Adrenal gland (tissue), 12 donors: ENCODE data around the gene UBAC1. TPM values are rescaled to one million over a fixed set of nuclear protein-coding genes. Genes with fewer than 3 reads are reported as not detected.

ENCODE experiments used
- DNase-seq, 7 donors: peaks; one replicate each; pipeline ENCODE4 v3.0.0-alpha.2; 2019 to 2020
- H3K27ac ChIP-seq, 5 donors: fragments of 200-600 bp; sonication (generic) in 4 of 5; 1 replicate in 3 of 5; 2 replicates in 2 of 5; pipeline versions ENCODE4 v1.5.1 to v1.8.0; 2016 to 2020; ENCODE audit warnings: mild to moderate bottlenecking in 1 of 5
- H3K27me3 ChIP-seq: fragments of 200-600 bp; 2 replicates; pipeline ENCODE4 v1.8.0; 2021
- H3K36me3 ChIP-seq, 2 donors: fragments of 200-600 bp; replicated peaks in 1 of 2; 1 replicate in 1 of 2; 2 replicates in 1 of 2; pipeline versions ENCODE4 v1.5.1 to v1.8.0; 2018 to 2022
- H3K4me1 ChIP-seq, 2 donors: fragments of 200-600 bp; replicated peaks in 1 of 2; 1 replicate in 1 of 2; 2 replicates in 1 of 2; pipeline versions ENCODE4 v1.5.1 to v1.8.0; 2018 to 2021
- H3K4me3 ChIP-seq, 4 donors: fragments of 200-600 bp; sonication (generic) in 3 of 4; one replicate each; pipeline ENCODE4 v1.5.1; 2016 to 2018
- H3K9me3 ChIP-seq, 3 donors: fragments of 200-600 bp; sonication (generic) in 1 of 3; replicated peaks in 1 of 3; 1 replicate in 2 of 3; 2 replicates in 1 of 3; pipeline versions ENCODE4 v1.5.1 to v1.8.0; 2016 to 2021
- CTCF ChIP-seq, 6 experiments: fragments of 450-650 bp in 4 of 6; fragments of 200-600 bp in 2 of 6; sonication (generic) in 1 of 6; IDR thresholded peaks; 1 replicate in 5 of 6; 2 replicates in 1 of 6; pipeline versions ENCODE4 v1.5.1 to v1.8.0; 2016 to 2021; ENCODE audit warnings: antibody characterized with exemption in 6 of 6, mild to moderate bottlenecking in 2 of 6, moderate library complexity in 1 of 6
- POLR2A ChIP-seq, 2 donors: fragments of 450-650 bp; IDR thresholded peaks; one replicate each; pipeline ENCODE4 v1.6.1; 2017; ENCODE audit warnings: antibody characterized with exemption in 2 of 2, mild to moderate bottlenecking in 2 of 2, moderate library complexity in 1 of 2
- WGBS, 4 donors: extraction: QIAGEN DNeasy Blood & Tissue Kit in 2 of 4; methylation state at CpG; one replicate each; pipeline versions ENCODE4 v1.1.5 to v1.1.7; 2013 to 2017; 5-methylcytosine and 5-hydroxymethylcytosine counted together
- intact Hi-C, 2 donors: fragments of 100-400 bp; cut with DNase I; formaldehyde crosslinking; loops; one replicate each; pipeline versions ENCODE4 v1.14.1 to v1.15.0; 2022 to 2023
- polyA plus RNA-seq, 3 donors: library from polyadenylated mRNA; stranded (reverse); fragments of 200-250 nt in 2 of 3; fragments of 350-450 nt in 1 of 3; fragmentation: Illumina TruSeq in 1 of 3; extraction: RNeasy Lipid Tissue Mini Kit (QIAGEN cat#74804) in 1 of 3; gene quantifications; one replicate each; pipeline ENCODE4 v1.2.3, GENCODE V29; 2013 to 2014
- total RNA-seq, 9 donors: library from RNA; depleted of rRNA in 4 of 9; stranded (reverse); fragments of >200 nt in 4 of 9; fragments of 120-200 nt in 1 of 9; fragmentation: NEBNext Ultra II Directional in 1 of 9; extraction: Animal tissue kit (Norgen Biotek cat#: 25700) in 1 of 9; gene quantifications; one replicate each; pipeline versions ENCODE4 v1.1.0 to v1.2.4, GENCODE V29; 2013 to 2023
- donor health status: healthy with polysubstance abuse.
- donor health status: Bipolar disorder and iron deficiency.
- donor health status: DM: yes; HTN: yes; CAD: no.
- donor health status: DM: no; HTN: no; CAD: no.
- donor health status: DM: no; HTN: no; CAD: no.
- donor health status: DM: yes; HTN: yes; CAD: no.

UBAC1 gene
- total and polyA plus RNA-seq, 12 donors, result 20.2 to 63.3 (median 37.9) TPM

- DNase-seq, result peak in 1 of 7 donors; percentile 41
- Histone ChIP-seq H3K36me3 (no peaks in the 10 kb centered on the region), H3K4me3 (no peak overlapping the region), H3K27me3 (no peaks in the 10 kb centered on the region), H3K9me3 (no peaks in the 10 kb centered on the region), H3K4me1 (peaks cover 31 to 55% of the 10 kb centered on the region in 2 donors), H3K27ac (no peak overlapping the region)
- WGBS, 4 donors, result 77 to 83% (median 80%) methylated on average over 8 of the region's 8 CpGs
- intact Hi-C loops, result no loop called here
- no peak for TF ChIP-seq POLR2A (IDR thresholded peaks at IDR 0.05)
- TF ChIP-seq CTCF (IDR thresholded peaks at IDR 0.05), result no peak
Measured at GRCh38 chr9:135891027-135891631, 70.0 kb downstream of the UBAC1 start.

- Histone ChIP-seq H3K36me3 (no peaks in the 10 kb centered on the region), H3K4me3 (no peak overlapping the region), H3K27me3 (no peaks in the 10 kb centered on the region), H3K4me1 (peaks cover 31 to 52% of the 10 kb centered on the region in 2 donors), H3K27ac (no peak overlapping the region), H3K9me3 (no peaks in the 10 kb centered on the region)
- TF ChIP-seq POLR2A (IDR thresholded peaks at IDR 0.05) (no peak), CTCF (IDR thresholded peaks at IDR 0.05) (no peak)
- intact Hi-C loops, result no loop called here
- peak in 1 of 7 donors; percentile 50 for DNase-seq
- 55 to 88% (median 80%) methylated on average over 5 to 18 of the region's 18 CpGs for WGBS, 4 donors
Measured at GRCh38 chr9:135890190-135891026, 70.8 kb downstream of the UBAC1 start.

GRCh38 chr9:135889564-135890189 lies 71.5 kb downstream of the UBAC1 start:
- 93 to 96% (median 95%) methylated on average over 11 to 19 of the region's 19 CpGs for WGBS, 4 donors
- no peak for TF ChIP-seq CTCF (IDR thresholded peaks at IDR 0.05)
- no peak for TF ChIP-seq POLR2A (IDR thresholded peaks at IDR 0.05)
- Histone ChIP-seq H3K9me3 (no peaks in the 10 kb centered on the region), H3K27me3 (no peaks in the 10 kb centered on the region), H3K27ac (no peak overlapping the region), H3K36me3 (no peaks in the 10 kb centered on the region), H3K4me1 (peaks cover 38 to 52% of the 10 kb centered on the region in 2 donors), H3K4me3 (no peak overlapping the region)
- DNase-seq, result peak in 1 of 7 donors; percentile 35
- intact Hi-C loops, result no loop called here

GRCh38 chr9:135888766-135889394 lies 72.3 kb downstream of the UBAC1 start:
- peak in 1 of 7 donors; percentile 48 for DNase-seq
- Histone ChIP-seq H3K9me3 (no peaks in the 10 kb centered on the region), H3K4me1 (peaks cover 46 to 54% of the 10 kb centered on the region in 2 donors), H3K36me3 (no peaks in the 10 kb centered on the region), H3K4me3 (no peak overlapping the region), H3K27me3 (no peaks in the 10 kb centered on the region), H3K27ac (no peak overlapping the region)
- intact Hi-C loops, result no loop called here
- TF ChIP-seq CTCF (IDR thresholded peaks at IDR 0.05), result no peak
- WGBS, 4 donors, result 90 to 92% (median 91%) methylated on average over 10 to 13 of the region's 13 CpGs
